ENCODE measurements around the gene MYT1.

Gene MYT1

DNA sequence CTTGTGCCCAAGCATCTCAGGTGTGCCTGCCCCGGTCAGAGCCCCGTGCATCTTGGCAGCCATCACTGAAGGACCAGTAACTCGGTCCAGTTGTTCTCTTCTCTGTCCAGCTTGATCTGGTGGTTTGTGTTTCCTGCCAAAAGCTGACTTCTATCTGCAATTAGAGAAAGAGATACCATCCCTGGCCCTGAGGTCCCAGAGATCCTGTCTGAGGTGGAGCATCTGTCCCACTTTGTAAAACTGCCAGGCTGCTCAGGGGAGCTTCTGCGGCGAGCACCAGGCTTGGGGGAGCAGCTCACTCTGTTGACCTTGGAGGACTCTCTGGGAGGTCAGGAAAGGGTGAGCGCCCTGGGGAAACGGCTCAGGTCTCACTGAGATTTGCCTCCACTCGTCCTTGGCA, 35.1 kb downstream of the MYT1 start:
- TF ChIP-seq CTCF (IDR thresholded peaks at IDR 0.05) (no peak), ZFX (IDR thresholded peaks at IDR 0.05; ENCODE audit: borderline replicate concordance) (no peak)
- H3K27ac ChIP-seq: no peak overlapping the region

- no peak overlapping the region for H3K27ac ChIP-seq
- no peak for TF ChIP-seq ZFX (IDR thresholded peaks at IDR 0.05; ENCODE audit: borderline replicate concordance)
- TF ChIP-seq CTCF (IDR thresholded peaks at IDR 0.05): no peak
These were observed 36.5 kb downstream of the MYT1 start for GRCh38 chr20:64200740-64201139.

GRCh38 chr20:64201653-64202052, 37.4 kb downstream of the MYT1 start:
- no peak for TF ChIP-seq ZFX (IDR thresholded peaks at IDR 0.05; ENCODE audit: borderline replicate concordance)
- TF ChIP-seq CTCF (IDR thresholded peaks at IDR 0.05): no peak
- H3K27ac ChIP-seq: no peak overlapping the region

GRCh38 chr20:64203037-64203777, 39.0 kb downstream of the MYT1 start:
- H3K27ac ChIP-seq: no peak overlapping the region
- TF ChIP-seq ZFX (IDR thresholded peaks at IDR 0.05; ENCODE audit: borderline replicate concordance): no peak
- no peak for TF ChIP-seq CTCF (IDR thresholded peaks at IDR 0.05)

DNA sequence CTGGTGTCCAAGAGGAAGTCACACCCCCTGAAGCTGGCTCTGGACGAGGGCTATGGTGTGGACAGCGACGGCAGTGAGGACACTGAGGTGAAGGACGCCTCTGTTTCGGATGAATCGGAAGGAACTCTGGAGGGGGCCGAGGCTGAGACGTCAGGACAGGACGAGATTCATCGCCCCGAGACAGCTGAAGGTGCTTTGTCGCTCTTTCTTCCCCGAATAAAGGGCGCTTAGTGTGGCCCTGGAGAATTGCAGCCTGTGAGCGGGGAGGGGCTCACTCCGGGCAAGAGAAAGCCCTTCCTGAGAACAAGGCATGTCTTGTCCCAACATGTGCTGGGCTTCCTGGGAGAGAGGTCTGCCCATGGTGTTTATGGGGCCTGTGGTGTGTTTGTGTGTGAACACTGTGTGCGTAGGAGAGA, 41.4 kb downstream of the MYT1 start:
- no peak for TF ChIP-seq CTCF (IDR thresholded peaks at IDR 0.05)
- no peak for TF ChIP-seq ZFX (IDR thresholded peaks at IDR 0.05; ENCODE audit: borderline replicate concordance)
- H3K27ac ChIP-seq: no peak overlapping the region

DNA sequence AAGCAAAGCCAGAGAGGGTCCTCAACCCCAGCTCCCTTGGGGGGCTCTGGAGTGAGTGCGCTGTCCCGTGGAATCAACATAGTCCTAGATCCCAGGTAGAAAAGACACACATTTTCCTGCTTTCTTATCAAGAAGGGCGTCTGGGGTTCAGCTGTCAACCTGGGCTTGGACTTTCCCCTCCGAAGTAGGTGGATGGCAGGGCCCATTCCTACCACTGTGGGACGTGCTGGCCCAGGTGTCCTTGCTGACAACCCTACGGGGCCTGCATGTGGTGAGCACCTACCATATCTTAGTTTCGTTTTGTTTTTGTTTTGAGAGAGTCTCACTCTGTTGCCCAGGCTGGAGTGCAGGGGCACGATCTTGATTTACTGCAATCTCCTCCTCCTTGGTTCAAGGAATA, 42.4 kb downstream of the MYT1 start:
- TF ChIP-seq CTCF (IDR thresholded peaks at IDR 0.05): no peak
- no peak for TF ChIP-seq ZFX (IDR thresholded peaks at IDR 0.05; ENCODE audit: borderline replicate concordance)
- no peak overlapping the region for H3K27ac ChIP-seq

DNA sequence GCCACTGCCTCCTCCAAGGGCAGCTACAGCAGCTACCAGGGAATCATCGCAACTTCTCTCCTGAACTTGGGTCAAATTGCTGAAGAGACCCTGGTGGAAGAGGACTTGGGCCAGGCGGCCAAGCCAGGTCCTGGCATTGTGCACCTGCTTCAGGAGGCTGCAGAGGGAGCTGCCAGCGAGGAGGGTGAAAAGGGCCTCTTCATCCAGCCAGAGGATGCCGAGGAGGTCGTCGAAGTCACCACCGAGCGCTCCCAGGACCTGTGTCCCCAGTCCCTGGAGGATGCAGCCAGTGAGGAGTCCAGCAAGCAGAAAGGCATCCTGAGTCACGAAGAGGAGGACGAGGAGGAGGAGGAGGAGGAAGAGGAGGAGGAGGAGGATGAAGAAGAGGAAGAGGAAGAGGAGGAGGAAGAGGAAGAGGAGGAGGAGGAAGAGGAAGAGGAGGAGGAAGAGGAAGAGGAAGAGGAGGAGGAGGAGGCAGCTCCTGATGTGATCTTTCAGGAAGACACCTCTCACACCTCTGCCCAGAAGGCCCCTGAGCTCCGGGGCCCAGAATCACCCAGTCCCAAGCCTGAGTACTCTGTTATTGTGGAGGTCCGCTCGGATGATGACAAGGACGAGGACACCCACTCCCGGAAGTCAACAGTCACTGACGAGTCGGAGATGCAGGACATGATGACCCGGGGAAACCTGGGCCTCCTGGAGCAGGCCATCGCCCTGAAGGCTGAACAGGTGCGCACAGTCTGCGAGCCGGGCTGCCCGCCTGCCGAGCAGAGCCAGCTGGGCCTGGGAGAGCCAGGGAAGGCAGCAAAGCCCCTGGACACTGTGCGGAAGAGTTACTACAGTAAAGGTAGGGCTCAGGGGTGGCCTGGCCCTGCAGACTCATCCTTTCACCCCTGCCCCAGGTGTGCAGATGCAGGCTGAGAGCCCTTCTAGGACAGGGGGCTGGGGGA, 43.7 kb downstream of the MYT1 start:
- TF ChIP-seq CTCF (IDR thresholded peaks at IDR 0.05): no peak
- TF ChIP-seq ZFX (IDR thresholded peaks at IDR 0.05; ENCODE audit: borderline replicate concordance): no peak
- no peak overlapping the region for H3K27ac ChIP-seq

All from 22Rv1 (cell line).